ENCODE results near the gene BMP3.

Gene BMP3

DNA sequence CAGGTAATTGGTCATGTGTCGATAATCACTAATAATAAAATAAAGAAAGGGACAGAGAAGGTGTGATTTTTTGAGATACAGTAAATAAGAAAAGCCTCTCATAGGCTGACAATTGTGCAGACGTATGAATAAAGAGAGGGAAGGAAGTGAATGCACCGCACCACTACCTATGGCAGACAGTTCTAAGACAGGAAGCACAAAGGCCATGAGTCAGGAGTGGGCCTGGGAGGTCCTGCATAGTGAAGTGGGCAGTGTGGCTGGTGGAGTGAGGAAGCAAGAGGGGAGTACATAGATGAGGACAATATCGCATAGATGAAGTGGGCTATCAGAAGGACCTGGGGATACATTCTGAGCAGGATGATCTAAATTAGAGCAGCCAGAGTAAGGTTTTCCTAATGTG lies 75.6 kb downstream of the BMP3 start:
- no peak for DNase-seq (ENCODE audit: low read depth, low spot score)

Data from activated naive CD8-positive, alpha-beta T cell treated with anti-CD3 and anti-CD28 coated beads, Interleukin-2, amount 50 U/mL, for 16 hours (primary cell).